GM19099 (cell line): ENCODE measurements around the gene METRN.

Experiments
- POLR2A ChIP-seq: IDR thresholded peaks from 3 replicates; pipeline ENCODE4 v1.6.1; 2011; ENCODE audit warnings: low read depth; ENCODE audit not compliant: insufficient read length; ENCODE audit errors: extremely low read depth

Gene METRN

DNA sequence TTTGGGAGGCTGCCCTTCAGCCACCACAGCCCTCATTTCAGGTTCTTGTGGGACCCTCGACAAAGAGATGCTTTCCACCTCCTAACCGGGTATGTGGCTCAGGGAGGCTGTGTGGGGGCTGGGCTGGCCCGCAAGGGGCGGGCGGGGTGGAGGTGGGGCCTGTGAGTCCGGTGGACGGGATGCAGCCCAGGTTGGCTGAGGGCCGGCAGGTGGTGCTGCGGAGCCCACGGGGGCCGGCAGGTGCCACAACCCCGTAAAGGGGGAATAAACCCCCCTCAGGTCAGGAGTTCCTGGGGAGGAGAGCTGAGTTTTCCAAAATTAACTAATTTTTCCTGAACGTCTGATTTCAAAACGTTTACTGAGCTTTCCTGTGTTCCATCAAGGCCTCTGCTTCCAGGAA lies 30.8 kb downstream of the METRN start:
- TF ChIP-seq POLR2A = no peak

DNA sequence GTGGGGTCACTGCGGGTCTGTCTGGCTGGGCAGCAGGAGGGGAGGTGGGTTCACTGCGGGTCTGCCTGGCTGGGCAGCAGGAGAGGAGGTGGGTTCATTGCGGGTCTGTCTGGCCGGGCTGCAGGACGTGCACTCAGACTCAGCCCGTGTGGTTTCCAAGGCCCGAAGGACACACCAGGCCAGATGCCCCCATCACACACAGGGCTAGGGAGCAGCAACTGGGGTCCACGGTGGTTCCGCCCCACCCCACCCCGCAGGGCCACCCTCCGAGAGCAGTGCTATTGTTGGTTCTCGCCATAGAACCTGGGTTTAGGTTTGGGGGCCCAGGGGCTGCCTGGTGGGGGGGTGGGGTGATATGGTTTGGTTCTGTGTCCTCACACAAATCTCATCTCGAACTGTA lies 31.7 kb downstream of the METRN start:
- TF ChIP-seq POLR2A = no peak

- TF ChIP-seq POLR2A = no peak
Measured at GRCh38 chr16:747978-748746, 33.2 kb downstream of the METRN start.

- TF ChIP-seq POLR2A = no peak
Measured at GRCh38 chr16:749010-749409, 34.1 kb downstream of the METRN start.

GRCh38 chr16:750485-750884 lies 35.6 kb downstream of the METRN start:
- TF ChIP-seq POLR2A = no peak

- no peak for TF ChIP-seq POLR2A
Measured at GRCh38 chr16:751152-752006, 36.5 kb downstream of the METRN start.

DNA sequence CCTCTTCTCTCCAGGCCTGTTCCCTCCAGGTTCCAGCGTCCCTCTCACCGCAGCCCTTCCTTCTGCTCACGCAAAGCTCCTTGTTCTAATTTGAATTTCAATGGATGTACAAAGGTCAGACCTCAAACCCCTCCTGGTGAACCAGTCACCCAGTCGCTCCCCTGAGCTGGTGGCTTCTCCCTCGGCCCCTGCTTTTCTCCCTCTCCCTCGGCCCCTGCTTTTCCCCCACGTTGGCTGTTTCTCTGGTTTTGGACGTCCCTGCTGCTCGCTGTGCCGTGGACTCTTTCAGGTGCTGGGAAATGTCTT lies 37.0 kb downstream of the METRN start:
- TF ChIP-seq POLR2A = no peak

DNA sequence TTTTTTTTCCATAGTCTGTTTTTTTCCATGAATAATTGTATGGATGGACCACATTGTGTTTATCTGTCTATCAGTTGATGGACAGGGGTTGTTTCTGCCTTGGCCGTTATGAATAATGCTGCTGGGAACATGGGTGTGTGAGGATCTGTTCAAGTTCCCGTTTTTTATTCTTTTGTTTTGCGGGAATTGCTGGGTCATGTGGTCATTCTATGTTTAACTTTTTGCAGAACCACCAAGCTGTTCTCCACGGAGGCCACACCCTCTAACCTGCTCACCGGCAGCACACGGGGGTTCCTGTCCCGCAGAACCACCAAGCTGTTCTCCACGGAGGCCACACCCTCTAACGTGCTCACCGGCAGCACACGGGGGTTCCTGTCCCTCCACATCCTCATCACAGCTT lies 39.7 kb downstream of the METRN start:
- no peak for TF ChIP-seq POLR2A

GRCh38 chr16:756428-756827 lies 41.5 kb downstream of the METRN start:
- no peak for TF ChIP-seq POLR2A

- no peak for TF ChIP-seq POLR2A
Measured at GRCh38 chr16:759110-759910, 44.4 kb downstream of the METRN start.

- no peak for TF ChIP-seq POLR2A
Measured at GRCh38 chr16:760065-760464, 45.1 kb downstream of the METRN start.

DNA sequence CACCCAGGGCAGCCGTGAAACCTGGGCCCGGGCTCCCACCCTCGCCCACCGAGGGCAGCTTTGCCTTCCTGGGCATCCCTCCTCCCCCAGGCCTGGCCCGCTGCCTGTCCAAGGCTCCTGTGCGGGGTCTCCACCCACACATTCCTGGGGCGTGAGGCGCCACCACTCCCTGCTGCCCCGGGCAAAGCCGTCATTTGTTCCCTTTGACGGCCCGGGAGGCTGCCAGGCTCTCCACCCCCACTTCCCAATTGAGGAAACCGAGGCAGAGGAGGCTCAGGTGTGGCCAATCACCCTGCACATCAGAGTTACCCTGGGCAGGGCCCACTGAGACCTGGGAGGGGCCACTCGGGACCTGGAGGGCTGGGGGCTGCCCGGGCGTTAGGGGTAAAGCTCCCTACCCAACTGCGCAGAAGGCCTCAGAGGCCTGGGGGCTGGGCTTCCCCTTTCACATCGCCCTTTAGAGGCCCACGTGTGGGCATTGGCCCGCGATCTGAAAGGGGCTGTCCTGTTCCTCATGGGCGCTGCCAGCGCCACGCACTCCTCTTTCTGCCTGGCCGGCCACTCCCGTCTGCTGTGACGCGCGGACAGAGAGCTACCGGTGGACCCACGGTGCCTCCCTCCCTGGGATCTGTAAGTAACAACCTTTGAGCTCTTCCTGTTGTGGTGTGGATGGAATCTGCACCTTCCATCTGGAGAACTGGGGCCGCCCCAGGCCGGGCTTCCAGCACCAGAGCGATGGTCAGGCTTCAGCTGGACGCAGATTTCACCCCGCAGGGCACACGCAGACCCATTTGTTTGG lies 45.8 kb downstream of the METRN start, which contains the start of gene MSLN:
TSS of gene MSLN (plus strand) at position 190 of the 799 bp plus-strand sequence. CDS start 1,947 bp downstream, outside the sequence.
- TF ChIP-seq POLR2A = no peak

DNA sequence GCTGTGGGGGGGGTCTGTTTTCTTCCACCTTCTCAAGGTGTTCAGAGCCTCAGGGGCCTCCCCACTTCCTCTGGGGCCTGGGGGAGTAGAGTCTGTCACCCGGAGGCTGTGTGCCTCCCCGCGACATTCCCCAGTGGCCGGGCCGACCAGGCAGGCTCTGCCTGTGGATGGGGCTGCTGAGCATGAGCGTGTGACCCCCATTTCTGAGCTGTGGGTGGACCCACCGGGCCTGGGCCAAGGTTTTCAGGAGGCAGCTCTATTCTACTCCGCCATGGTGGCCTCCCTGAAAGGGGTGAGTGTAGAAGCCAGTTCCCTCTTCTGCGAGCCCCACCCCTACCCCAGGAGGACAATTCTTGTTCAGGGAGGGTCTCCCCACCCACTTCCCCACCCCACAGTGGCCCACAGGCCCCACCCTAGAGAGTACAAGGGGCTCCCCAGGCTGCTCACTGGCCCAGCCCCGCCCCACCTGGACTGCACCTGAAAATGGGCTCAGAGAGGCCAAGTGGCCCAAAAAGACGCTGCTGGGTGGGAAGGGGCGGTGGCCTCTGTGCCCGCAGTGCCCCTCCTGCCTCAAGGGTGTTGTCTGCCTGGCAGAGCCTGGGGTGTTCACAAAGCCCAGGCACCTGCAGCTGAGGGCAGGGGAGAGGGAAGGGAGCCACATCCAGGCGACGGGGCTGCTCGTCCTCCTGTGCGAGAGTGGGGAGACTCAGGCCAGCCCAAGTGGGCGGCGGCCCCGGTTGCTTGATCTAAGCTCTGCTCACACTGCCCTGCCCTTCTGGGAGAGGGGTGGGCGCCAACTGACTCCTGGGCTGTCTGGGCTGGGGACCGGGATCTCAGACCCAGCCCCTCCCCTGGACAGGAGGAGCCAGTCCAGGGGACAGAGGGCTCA lies 47.0 kb downstream of the METRN start:
- no peak for TF ChIP-seq POLR2A
